HL-60/S4 treated with phorbol 12-myristate 13-acetate at 8.2 ng/mL for 4 days and 3 days (cell line): ENCODE data around the gene RBM7.

Source experiments
- in situ Hi-C: fragments of 300-500 bp; cut with MboI; formaldehyde crosslinking; loops from 2 replicates; pipeline ENCODE4 v1.15.0; 2022; ENCODE audit warnings: low sequenced_read_pairs

The RBM7 gene

GRCh38 chr11:114395736-114396135 is 4.7 kb upstream of the RBM7 start:
- in situ Hi-C loops = no loop called here

- in situ Hi-C loops = no loop called here
These were observed 3.5 kb upstream of the RBM7 start for GRCh38 chr11:114396916-114397315.

DNA sequence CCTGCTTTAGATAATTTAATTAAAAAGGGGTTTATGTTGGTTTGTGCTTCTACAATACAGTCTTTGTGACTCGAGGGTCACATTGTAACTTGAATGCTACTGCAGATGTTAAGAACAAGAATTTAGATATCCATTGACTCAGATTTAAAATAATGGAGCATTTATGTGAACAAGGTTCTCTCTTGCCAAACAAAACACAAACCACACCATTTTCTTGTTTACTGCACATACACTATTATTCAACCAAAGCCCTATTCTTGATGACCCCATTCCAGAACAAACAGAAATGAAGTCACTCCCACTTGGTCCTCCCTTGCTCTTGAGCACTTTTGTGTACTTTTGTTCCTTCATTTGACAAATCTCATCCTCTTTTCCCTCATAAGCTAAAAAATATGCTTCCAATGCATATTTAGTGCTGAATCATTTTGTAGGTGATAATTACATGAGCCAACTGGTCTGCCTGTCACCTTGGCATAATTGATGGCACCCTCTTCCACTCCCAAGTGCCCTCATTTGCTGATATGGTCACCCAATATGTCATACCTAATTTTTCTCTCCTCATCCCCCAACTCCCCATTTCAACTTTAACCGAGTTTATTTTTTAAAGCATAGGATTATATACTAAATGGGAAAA is 3.0 kb upstream of the RBM7 start:
- in situ Hi-C loops = no loop called here

DNA sequence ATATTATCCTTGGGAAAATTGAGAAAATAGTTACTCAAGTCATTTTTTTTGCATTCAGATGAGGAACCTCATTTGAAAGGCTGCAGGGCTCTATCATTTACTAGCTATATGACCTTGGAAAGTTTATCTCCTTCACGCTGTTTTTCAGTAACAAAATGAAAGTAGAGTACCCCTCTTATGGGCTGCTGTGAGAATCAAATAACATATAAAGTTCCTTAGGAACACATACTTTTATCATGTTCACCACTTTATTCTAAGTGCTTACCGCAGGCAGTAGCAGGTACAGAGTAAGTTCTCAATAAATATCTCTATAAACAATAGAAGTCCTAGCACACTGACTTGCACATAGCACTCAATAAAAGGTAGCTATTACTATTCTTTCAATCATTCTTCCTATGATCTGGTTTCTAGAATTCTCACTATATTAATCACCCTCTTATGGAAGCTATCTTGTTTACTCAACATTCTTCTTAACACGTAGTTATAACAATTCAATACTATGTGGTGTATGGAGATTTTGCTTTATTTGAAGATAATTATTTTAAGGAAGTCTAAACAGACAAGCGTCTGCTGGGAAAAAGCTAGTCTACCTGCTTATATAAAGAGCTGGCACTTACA is 2.1 kb upstream of the RBM7 start:
- in situ Hi-C loops = no loop called here

- in situ Hi-C loops = no loop called here
These were observed 813 bp upstream of the RBM7 start for GRCh38 chr11:114399490-114400215.

DNA sequence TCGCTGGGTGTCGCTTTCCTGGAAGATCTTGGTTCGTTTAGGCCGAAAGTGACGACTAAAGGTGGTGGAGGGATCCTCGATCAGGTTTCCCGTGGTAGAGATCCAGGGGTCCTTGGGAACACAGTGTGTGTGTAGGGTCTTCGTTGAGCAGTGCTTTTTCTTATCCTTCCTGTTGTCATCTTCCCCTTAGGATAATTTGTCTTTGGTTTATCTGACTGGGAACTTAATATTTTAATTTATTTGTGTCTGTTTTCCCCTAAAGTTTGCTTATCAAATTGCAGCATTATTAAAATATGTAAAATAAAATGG is 403 bp downstream of the RBM7 start:
- in situ Hi-C loops = no loop called here

GRCh38 chr11:114401311-114401710 is 845 bp downstream of the RBM7 start:
- in situ Hi-C loops = no loop called here

GRCh38 chr11:114412946-114413345 is 12.5 kb downstream of the RBM7 start:
- in situ Hi-C loops = no loop called here

- in situ Hi-C loops = no loop called here
These were observed 13.5 kb downstream of the RBM7 start for GRCh38 chr11:114413958-114414357.

GRCh38 chr11:114416441-114416961 is 16.0 kb downstream of the RBM7 start:
- in situ Hi-C loops = no loop called here

GRCh38 chr11:114426280-114426679 is 25.8 kb downstream of the RBM7 start:
- in situ Hi-C loops = no loop called here

- in situ Hi-C loops = no loop called here
These were observed 29.8 kb downstream of the RBM7 start for GRCh38 chr11:114430290-114430689.

- in situ Hi-C loops = no loop called here
These were observed 32.4 kb downstream of the RBM7 start for GRCh38 chr11:114432893-114433292.

GRCh38 chr11:114433376-114433775 is 32.9 kb downstream of the RBM7 start:
- in situ Hi-C loops = no loop called here

DNA sequence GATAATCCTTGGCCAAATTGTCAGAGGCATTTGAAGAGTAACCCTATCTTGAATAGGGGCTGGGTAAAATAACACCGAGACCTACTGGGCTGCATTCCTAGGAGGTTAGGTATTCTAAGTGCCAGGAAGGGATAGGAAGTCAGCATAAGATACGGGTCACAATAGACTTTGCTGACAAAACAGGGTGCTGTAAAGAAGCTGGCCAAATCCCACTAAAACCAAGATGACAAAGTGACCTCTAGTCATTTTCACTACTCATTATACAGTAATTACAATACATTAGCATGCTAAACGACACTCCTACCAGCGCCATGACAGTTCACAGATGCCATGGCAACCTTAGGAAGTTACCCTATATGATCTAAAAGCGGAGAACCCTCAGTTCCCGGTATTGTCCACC is 37.8 kb downstream of the RBM7 start:
- in situ Hi-C loops = no loop called here

GRCh38 chr11:114439229-114440120 is 39.0 kb downstream of the RBM7 start, which contains the start of gene REXO2:
REXO2 (plus strand) TSS chr11:114439467; CDS start chr11:114439529, 62 bp downstream.
- in situ Hi-C loops = no loop called here

GRCh38 chr11:114440121-114440860 is 39.8 kb downstream of the RBM7 start:
- in situ Hi-C loops = no loop called here

DNA sequence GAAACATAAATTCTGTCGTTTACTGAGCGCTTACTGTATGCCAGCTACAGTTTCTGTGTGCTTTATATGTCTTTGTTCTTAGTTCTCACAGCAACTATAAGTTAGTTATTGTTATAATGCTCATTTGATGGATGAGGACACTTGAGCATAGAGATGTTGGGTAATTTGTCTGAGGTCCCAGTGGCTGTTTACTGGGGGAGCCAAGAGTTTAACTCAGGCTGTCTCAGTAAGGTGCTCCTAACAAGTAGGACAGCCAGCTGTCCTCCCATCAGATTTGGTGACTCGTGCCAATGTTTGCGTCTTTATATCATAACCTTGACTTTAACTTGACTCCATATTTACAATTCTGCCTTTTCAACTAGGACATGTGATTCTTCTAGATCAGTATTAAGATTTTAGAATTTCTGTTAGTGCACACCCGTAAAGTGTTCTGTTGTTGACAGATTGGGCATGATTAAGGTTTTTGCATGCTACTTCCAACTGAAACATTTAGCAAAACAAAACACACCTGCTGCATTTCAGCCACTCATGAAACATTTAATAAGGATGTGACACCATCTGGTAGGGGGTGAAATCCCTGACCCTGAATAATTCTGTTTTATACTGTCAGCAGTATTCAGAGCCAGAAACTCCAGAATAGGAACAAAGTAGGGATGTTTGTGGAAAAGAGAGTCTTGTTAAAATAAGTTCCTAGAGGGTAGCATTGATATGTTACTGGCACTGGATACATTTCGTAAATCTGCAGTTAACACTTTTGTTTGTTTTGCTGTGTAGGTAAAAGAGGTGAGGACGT is 40.7 kb downstream of the RBM7 start:
- in situ Hi-C loops = no loop called here

GRCh38 chr11:114441921-114442320 is 41.5 kb downstream of the RBM7 start:
- in situ Hi-C loops = no loop called here

GRCh38 chr11:114442536-114442935 is 42.1 kb downstream of the RBM7 start:
- in situ Hi-C loops = no loop called here
